SHP77 treated with DMSO at 0.1 percent for 48 hours (cell line): ENCODE data around the gene SOCS3.
"Not testable (repeated sequence)": the region's sequence is repeated elsewhere in the genome, so short reads cannot be mapped to it uniquely, and the experiment has no call there.

Experiments used
- DNase-seq: peaks from one replicate; lab custom pipeline; 2025; lab: John Stamatoyannopoulos, UW

The SOCS3 gene

DNA sequence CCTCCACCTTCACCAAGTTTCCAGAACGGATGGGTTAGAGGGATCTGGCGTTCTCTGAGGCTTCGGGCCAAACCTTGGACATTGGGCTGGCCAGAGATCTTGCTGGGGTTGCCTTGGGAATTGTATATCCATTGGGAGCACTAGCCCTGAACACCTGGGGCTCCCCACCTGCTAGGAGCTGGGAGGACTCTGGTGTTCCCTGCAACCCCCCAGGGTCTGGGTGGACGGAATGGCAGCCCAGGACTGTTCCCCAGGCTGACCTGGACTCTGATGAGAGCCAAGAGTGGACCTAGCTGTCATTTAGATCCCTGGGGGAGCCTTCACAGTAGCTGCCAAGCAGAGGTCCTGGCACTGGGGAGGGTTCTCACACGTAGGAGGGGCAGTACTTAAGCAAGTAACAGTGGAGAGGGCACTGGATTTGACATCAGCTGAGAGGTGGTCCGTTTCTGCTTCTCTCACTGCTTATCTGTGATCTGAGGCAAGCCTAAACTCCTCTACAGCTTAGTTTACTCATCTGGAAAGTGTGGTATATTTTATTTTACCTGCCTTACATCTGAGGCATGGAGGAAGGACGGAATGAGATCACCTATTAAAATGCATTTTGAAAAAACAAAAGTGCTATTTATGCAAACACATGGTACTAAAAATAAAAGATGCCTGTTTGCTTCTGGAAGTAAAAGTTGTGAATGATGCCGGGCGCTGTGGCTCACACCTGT, 11.7 kb downstream of the SOCS3 start:
- no peak for DNase-seq

DNA sequence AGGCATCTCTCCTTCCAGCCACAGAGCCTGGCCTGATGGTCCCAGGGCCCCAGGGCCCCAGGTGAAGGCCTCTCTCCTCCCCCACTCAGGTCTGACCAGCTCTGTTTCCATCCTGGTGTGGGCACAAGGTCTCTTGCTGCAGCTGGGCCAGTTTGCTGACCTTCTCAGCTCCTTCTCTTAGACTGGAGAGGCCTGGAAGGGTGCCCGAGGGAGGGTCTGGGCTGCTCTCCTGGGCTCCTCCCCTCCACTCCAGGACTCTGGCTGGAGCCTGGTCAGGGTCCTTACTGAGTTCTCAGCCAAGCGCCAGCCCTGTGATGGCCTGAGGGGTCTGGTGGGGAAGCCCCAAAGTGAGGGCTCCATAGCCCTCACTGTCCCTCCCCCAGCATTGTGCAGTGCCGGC, 12.4 kb downstream of the SOCS3 start:
- DNase-seq, result no peak

DNA sequence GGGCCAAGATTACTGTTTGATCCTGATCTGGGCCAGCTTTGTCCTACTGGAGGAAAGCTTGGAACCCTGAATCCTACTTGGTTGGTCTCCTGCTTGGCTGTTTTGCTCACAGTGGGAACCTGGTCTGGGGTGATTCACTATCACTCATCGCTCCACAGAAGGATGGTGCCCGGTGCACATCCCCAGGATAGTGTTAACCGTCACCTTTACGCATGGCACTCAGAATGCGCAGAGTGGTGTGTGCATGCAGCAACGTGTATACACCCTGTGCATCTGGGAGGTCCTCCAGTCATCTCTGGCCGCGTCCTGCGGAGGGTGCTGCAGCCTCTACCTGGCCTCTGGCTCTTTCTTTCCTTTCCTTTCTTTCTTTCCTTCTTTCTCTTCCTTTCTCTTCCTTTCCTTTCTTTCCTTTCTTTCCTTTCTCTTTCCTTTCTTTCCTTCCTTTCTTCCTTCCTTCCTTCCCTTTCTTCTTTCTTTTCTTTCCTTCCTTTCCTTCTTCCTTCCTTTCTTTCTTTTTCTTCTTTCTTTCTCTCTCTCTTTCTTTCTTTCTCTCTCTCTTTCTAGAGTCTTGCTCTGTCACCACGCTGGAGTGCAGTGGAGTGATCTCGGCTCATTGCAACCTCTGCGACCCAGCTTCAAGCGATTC, 13.1 kb downstream of the SOCS3 start:
- no peak for DNase-seq

DNA sequence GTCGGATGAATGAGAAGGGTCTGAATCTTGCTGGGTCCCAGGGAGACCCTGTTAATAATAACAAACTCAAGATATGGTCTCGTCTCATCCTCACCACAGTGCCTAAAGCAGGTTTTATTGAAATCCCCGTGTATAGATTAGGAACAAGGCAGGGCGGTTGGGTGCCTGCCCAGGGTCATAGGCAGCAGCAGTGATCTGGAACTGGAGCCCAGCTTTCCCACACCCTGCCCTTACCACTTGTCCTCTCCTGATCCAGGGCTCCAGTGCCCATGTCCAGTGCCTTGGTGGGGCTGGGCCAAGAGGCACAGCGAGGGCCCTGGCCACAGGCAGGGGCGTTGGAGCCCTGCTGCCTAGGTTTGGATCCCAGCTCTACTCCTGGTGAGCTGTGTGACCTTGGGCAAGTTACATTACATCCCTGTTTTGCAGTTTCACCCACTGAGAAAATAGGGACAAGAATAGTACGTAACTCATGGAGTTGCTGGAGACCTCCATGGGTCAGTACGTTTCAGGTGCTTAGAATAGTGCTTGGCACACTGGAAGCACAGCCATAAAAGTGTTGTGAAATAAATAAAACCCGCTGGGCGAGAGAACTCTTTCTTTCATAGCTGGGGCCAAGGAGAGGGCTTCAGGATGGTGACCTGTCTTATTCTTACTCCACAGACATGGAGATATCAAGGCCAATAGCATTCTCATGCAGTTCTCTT, 13.9 kb downstream of the SOCS3 start:
- DNase-seq, result no peak

DNA sequence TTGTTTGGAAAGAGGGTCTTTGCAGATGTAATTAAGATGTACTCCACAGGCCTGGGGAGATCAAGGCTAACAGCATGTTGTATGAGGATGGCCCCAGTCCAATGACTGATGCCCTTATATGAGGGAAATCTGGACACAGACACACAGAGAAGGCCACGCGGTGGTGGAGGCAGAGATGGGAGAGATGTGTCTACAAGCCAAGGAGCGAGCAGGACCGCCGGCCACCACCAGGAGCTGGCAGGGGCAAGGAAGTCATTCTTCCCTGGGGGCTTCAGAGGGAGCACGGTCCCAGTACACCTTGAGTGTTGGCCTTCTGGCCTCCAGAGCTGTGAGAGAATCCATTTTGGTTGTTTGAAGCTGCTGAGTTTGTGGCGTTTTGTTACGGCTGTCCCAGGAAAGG, 14.7 kb downstream of the SOCS3 start:
- DNase-seq, result no peak

DNA sequence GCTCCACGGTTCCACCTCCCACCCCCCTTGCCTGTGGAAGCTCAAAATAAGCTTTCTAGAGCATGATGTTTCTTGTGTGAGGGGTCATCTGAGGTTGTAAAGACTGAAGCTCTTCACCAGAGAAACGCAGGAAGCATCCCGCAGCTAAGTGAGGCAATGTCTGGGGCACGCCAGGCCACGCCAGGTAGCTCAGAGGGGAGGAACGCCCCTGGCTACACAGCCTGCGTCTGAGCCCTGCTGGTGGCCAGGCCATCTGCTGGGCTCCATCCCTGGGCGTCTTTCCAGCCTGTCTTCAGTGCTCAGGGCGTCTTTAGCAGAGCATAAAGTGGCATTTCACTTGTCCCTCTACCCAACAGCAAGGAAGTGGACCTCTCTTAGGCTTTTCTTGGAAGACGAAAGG, 15.2 kb downstream of the SOCS3 start:
- DNase-seq, result no peak

DNA sequence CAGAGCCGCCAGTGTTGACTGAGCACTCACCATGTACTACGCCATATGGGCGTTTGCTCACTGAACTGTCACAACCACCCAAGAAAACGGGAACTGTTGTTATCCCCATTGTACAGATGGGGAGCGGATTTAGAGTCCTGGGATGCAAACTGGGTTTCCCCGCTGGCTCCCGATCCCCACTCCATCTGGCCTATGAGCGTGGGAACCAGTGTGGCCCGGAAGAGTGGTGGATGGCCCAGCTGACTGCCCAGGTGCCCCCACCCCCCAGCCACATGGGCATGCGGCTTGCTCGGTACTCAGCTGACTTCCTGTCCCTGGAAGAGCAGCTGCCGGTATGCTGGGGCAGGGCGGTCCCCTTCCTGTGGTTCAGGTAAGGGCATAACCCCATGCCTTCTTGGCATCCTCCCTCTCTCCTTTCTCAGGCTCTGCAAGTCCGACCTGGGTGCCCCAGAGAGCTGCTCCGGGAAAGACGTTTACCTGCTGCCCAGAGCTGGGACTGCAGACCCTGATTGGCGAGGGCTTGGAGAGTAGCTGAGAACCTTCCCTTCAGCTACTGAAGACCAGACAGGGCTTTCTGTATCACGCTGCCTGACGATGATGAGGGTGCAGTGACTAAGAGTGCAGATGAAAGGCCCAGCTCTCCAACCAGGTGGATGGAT, 16.2 kb downstream of the SOCS3 start:
- peak; percentile 55 for DNase-seq

DNA sequence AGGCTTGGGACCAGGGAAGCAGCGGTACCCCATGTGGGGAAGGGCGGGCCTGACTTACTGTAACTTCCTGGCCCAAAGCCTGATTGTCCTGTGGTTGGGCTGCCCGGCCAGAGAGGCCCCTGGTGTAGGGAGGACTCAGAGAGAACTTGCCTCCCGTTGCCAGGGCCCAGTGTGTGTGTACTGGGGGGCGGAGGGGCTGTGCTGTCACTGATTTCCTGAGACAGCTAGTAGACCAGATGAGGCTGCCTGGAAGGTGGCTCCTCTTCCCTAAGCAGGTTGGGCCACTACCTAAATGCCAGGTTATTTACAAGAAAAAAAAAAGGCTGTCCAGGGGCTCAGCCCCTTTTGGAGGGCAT, 16.7 kb downstream of the SOCS3 start:
- no peak for DNase-seq

DNA sequence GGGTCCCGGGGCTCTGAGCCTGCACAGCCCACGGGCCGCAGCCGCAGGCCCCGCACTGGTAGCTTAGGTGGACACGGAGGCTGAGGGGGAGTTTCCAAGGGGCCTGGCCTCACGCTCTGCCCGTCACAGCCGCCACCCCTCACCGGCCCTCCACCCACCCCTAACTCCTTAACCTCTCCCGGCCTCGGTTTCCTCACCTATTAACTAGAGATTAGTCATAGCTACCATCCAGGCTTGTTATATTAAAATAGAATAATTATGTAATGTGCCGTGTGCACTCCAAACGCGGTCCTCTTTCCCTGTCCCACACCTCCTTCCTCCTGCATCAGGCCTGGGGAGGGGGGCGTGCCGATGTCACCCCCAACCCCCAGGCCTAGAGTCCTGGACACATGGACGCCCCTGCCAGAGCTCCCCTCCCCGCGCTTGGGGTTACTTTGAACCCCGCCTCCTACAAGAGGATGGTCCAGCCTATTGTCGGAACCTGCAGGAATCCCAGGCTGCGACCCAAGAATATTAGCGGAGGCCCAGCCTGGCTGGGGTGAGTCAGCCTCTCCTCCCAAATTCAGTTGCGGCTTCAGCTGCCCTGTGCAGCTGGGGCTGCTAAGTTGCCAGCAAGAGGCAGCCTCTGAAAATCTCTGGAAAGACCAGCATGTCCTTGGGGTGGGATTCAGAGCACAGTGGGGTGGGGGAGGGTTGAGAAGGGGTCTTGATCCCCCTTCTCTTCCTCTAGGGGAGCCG, 17.3 kb downstream of the SOCS3 start:
- no peak for DNase-seq

DNA sequence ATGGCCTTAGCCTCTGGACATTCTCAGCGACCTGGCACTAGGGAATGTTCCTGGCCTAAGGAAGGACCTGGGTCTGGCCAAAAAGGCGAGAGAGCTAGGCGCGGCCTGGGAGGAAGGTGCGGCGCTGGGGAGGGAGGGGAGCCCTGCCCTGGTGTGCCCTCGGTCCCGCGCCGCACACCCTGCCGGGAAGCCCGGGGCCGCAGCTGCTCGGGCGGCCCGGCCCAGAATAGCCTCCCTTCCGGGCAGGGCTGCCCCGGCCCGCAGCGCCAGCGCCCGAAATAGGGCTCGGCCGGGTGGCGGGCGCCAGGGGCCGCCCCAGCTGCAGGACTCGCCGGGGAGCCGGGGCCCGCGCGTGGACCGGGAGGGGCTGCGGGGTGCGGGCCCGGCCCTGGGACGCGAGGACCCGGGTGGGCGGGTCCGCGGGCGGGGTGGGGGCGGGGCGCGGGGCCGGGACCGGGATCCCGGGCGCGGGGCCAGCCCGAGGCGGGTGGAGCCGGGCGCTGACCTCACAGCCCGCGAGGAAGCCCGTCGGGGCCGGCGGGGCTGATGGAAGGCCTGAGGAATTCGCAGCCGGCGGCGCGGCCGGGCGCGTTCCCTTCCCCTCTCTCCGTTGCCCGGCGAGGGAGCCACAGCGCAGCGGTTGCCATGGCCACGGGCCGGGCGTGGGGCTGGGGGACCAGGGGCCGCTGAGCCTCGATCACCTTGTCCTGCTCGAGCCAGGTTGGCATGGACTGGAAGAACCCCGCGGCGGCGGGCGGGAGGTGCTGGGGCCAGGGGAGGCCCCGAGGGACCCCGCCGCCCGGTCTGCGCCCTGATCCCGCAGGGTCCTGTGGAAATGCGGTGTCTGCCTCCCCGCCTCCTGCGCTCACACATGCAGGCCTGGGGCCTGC, 18.1 kb downstream of the SOCS3 start:
- DNase-seq, result no peak

DNA sequence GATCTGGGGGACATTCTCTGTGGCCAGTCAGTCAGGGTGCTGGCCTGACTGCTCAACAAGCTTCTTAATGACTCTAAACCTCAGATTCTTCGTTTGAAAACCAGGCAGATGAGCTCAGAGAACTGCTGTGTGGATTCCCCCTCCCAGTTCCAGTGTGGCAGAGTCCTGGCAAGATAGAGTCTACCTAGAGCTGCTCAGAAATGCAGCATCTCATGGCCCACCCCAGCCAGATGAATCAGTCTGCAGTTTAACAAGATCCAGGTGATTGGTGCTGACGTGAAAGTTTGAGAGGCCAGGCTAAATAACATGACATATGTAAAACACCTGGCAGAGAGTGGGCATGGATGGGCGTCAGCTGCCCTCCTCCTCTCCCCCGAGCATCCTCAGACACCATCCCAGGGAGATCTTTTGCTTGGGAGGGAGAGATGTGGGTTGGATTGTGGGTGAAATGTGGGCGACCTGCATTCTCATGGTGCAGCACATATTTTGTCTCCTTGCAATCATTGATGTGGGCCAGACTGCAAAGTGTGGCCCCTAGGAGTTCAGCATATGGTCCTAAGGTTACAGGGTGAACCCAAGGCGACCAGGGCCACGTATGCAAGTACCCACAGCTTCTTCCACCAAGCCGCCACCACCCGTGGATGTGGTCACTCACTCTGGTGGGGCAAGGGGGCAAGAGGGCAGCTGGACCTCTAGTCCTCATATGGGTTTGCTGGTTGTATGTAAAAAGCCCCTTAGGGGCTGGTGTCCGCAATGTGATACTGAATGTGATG, 19.5 kb downstream of the SOCS3 start:
- DNase-seq, result no peak

DNA sequence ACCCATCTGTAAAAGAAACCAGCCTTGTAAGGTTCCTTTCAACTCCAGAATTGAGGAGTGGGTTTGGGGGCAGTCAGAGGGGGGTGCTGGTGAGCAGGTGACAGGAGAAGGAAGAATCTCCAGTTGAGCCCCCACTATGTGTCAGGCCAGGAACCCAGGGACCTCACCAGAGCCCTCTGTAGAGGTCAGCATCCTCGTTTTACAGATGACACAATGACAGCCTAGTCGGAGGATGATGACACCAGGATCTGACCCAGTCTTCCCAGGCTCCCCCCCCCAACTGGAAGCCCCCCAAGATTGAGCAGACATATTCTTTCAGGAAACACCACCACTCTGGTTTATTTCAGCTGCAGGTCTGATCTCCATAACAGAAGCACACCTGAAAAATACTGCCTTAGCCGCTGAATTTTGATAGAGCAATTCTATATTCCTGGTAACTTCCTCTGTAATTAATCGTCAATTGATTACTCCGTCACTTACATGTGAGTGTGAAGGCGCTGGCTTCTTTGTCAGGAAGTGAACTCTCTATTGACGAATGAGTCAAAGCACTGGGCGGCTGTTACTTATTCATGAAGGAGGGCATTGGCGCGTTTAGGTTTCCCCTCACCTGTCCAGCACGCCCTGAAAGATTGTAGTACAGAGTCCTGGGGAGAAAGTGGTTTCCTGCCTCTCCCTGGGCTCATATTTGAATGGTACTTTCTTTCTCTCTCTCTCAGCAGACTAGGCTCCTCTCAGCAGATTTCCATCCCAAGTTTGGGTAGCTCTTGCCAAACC, 21.2 kb downstream of the SOCS3 start:
- no peak for DNase-seq

DNA sequence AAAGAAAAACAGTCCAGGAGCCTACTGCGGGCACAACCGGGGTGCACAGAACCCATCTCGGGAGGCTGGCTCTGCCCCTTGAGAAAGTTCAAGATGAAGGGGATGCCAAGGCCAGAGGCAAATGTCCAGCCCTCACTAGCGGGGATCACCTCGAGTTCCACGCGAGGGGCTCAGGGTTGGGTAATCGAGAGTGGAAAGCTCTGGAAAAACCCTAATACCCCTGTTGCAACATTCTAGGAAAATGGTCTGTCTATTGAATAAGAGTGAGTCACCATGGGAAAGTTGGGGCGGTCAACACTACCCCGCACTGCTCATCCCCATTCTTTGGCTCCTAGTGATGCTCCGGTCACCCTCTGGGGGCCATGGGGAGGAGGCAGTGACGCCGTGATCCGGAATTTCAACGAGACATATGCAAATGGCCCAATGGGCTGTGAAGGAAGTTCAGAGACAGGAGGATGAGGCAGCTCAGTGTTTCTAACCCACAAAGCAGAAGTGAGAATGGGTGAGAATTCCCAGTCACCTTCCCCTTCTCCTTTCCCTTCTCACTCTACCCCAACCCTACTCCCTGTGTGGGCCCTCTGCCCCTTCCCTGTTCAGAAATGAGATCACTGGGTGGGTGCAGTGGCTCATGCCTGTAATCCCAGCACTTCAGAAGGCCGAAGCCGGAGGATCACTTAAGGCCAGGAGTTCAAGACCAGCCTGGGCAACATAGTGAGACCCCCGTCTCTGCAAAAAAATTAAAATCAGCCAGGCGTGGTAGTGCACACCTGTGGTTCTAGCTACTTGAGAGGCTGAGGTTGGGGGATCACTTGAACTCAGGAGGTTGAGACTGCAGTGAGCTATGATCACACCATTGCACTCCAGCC, 22.4 kb downstream of the SOCS3 start:
- no peak for DNase-seq

DNA sequence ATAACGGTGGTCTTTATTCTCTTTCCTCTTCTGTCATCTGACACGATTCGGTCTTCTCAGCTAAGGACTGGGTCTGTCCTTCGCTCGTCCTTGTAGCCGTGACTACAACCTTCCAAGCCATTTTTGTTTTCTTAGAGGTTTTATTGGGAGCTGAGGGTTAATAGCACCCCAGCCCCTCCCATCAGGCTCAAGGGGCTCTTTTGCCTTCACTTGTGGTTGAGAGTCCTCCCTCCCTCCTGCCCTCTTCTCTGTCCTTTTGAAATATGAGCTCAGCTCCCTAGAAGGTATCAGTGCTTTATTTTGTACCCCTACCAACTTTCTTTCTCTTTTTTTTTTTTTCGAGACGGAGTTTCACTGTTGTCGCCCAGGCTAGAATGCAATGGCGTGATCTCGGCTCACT, 24.7 kb downstream of the SOCS3 start:
- DNase-seq, result no peak

DNA sequence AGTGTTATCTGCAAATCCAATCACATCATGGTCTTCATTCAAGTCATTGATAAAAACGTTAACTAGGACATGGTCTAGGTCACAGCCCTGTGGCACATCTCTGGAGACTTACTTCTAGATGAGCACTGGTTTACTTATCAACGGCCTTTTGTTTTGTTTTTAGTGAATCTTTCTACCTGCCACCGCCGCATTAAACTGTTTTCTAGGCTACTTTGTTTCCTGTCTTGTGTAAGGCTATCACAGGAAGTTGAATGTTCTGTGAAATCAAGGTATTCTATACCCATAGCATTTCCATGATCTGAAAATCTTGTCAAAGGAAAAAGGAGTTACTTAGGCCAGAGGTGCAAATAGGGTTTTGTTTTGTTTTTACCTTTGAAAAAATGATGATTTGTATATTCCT, 26.9 kb downstream of the SOCS3 start:
- no peak for DNase-seq

DNA sequence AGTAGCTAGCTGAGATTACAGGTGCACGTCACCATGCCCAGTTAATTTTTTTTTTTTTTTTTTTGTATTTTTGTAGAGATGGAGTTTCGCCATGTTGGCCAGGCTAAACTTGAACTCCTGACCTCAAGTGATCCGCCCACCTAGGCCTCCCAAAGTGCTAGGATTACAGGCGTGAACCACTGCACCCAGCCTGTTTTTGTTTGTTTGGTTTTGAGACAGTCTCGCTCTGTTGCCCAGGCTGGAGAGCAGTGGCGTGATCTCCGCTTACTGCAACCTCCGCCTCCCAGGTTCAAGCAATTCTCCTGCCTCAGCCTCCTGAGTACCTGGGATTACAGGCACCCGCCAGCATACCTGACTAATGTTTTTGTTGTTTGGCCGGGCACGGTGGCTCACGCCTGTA, 28.5 kb downstream of the SOCS3 start:
- DNase-seq, result not testable (repeated sequence)

DNA sequence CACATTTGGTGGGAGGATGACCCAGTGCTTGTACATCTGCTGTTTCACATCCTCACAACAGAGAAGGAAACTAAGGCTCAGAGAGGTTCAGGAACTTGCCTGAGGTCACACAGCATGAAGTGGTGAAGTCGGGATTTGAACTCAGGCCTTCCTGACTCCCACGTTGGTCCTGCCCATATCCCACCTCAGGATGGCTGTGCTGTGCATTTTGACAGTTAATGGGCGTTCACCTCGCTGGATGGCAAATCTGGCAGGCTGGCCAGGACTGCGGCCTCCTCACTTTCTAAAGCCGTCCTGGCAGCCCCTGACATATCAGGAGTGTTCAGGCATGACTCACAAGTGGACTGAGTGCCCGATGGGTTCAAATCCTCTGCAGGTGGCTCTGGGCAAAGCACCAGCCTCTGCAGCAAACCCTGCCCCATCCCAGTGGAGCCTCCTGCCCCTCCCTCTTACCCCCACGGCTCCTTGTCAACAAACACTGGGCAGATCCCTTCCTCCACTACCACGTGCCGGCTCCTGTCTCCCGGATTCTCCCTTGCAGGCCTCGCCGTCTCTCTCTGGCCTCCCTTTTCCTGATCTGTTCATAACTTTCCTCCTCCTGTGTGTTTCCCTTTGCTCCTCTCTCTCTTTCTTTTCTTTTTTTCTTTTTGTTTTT, 29.2 kb downstream of the SOCS3 start:
- peak; percentile 31 for DNase-seq
